Activated gamma-delta T cell treated with anti-CD3 and anti-CD28 coated beads, Interleukin-2, amount 50 U/mL, for 16 hours (primary cell): ENCODE measurements around the gene SEC23A.
A peak's percentile ranks its signal among the peaks of the same experiment; 100 is the strongest.
"Not testable (repeated sequence)": the region's sequence is repeated elsewhere in the genome, so short reads cannot be mapped to it uniquely, and the experiment has no call there.

Experiments
- DNase-seq: peaks from one replicate; pipeline ENCODE4 v3.0.0-alpha.2; 2020; ENCODE audit warnings: low read depth

Gene SEC23A

DNA sequence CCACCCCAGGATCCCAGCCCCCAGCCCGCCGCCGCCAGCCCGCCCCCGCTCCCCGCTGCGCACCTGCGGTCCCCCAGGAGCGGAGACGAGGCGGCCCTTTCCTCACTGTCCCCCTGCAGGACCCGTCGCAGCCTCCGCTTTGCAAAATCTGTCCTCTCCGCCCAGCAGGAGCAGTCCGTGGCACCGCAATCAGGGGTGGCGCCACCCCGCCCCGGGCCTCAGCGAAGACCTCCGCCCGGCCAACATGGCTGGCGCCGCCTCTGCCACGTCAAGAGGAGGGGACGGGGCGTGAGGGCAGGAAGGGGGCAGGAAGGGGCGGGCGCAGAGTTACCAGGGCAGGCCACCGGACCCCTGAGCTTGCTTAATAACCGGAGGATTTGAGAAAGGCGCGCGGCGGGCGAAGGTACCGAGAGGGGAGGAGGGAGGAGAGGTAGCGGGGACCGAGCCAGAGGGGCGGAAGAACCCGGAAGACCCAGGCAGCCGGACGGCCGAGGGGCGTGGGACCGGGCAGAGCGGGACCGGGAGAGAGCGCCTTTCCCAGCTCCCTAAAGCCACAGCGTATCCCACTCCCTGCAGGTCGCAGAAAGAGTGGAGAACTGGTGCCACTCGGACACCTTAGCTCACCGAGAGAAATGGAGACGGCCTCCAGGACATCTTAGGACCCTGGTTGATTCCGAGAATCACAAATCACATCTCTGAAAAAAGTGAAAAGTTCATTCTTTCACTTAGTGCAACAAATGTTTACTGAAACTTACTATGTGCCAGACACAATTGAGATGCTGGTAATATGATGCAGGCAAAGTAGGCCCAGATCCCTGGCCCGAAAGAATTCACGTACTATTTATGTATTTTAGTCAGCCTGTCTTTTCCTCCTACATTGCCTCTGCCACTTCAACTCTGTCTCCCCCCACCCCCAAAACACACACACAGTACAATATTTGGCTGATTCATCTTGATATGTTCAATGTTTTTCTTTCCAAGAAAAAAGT is at the start of gene SEC23A:
Gene SEC23A, minus strand, starts transcription at position 267 of the 989 bp plus-strand sequence. CDS start 7,117 bp downstream, outside the sequence.
- DNase-seq, result peak; percentile 71

DNA sequence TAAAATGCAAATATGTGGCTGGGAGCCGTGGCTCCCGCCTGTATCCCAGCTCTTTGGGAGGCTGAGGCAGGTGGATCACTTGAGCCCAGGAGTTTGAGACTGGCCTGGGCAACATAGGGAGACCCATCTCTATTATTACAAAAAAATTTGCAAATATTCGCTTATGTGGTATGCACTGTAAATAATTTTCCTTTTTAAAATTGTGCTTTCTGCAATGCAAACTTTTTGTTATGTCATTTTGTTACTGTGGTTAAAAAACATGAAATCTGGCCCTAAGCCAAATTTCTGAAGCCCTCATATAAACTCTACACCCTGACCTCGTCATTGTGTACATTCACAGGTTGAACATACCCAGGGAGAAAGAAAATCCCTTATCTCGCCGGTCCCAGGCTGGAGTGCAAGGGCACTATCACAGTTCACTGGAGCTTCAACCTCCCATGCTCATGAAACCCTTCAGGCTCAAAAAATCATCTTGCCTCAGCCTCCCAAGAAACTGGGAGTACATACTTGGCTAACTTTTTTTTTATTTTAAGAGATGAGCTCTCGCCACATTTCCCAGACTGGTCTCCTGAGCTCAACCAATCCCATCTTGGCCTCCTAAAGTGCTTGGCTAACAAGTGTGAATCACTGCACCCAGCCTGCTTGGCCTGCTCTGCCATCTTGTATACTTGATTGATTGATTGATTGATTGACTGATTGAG is 42.4 kb upstream of the SEC23A start:
- DNase-seq, result no peak

DNA sequence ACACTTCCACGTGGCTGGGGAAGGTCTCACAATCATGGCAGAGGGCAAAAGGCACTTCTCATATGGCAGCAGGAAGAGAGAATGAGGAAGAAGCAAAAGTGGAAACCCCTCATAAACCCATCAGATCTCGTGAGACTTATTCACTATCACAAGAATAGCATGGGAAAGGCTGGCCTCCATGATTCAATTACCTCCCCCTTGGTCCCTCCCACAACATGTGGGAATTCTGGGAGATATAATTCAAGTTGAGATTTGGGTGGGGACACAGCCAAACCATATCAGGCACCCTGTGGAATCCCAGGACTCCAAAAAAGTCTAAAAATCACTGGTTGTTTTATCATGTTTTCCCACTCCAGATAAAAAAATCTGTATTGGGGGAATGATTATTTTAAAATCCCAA is 40.2 kb upstream of the SEC23A start:
- DNase-seq, result not testable (repeated sequence)

- not testable (repeated sequence) for DNase-seq
Observed at GRCh38 chr14:39141623-39142022, 38.6 kb upstream of the SEC23A start.

- DNase-seq, result no peak
Observed at GRCh38 chr14:39140170-39140569, 37.1 kb upstream of the SEC23A start.

- no peak for DNase-seq
Observed at GRCh38 chr14:39138440-39138839, 35.4 kb upstream of the SEC23A start.

- DNase-seq, result not testable (repeated sequence)
Observed at GRCh38 chr14:39137835-39138234, 34.8 kb upstream of the SEC23A start.

- no peak for DNase-seq
Observed at GRCh38 chr14:39122330-39123138, 19.5 kb upstream of the SEC23A start.

- peak; percentile 92 for DNase-seq
Observed at GRCh38 chr14:39114073-39114838, 11.2 kb upstream of the SEC23A start, which contains the start of gene GEMIN2. Gene GEMIN2, plus strand, starts transcription at chr14:39114323. Its CDS starts 16 bp downstream, at chr14:39114339.

- DNase-seq, result no peak
Observed at GRCh38 chr14:39113685-39114072, 10.6 kb upstream of the SEC23A start.

- DNase-seq, result no peak
Observed at GRCh38 chr14:39109893-39110715, 7.1 kb upstream of the SEC23A start.

- DNase-seq, result no peak
Observed at GRCh38 chr14:39108791-39109190, 5.8 kb upstream of the SEC23A start.

- no peak for DNase-seq
Observed at GRCh38 chr14:39107591-39107996, 4.6 kb upstream of the SEC23A start.

DNA sequence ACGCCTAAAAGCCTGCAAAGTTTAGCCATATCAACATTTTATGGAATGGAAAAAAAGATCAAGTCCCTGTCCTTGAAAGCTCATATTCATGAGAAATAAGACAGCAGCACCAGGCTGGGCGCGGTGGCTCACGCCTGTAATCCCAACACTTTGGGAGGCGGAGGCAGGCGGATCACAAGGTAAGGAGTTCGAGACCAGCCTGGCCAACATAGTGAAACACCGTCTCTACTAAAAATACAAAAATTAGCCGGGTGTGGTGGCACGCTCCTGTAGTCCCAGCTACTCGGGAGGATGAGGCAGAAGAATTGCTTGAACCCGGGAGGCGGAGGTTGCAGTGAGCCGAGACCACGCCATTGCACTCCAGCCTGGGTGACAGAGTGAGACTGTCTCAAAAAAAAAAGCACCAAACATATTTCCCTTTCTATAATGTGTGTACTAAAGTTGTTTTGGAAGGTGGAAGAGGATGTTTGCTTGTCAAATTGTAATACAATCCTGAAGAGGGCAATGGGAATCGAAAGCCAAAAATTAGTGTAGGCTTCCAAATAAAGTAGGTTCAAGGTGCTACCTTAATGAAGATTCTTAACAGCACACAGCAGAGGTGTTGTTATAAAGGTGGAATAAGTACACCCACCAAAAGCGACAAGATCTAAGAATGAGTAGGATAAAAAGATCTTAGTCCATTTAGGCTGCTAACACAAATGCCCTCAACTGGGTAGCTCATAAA is 1.2 kb upstream of the SEC23A start:
- not testable (repeated sequence) for DNase-seq

DNA sequence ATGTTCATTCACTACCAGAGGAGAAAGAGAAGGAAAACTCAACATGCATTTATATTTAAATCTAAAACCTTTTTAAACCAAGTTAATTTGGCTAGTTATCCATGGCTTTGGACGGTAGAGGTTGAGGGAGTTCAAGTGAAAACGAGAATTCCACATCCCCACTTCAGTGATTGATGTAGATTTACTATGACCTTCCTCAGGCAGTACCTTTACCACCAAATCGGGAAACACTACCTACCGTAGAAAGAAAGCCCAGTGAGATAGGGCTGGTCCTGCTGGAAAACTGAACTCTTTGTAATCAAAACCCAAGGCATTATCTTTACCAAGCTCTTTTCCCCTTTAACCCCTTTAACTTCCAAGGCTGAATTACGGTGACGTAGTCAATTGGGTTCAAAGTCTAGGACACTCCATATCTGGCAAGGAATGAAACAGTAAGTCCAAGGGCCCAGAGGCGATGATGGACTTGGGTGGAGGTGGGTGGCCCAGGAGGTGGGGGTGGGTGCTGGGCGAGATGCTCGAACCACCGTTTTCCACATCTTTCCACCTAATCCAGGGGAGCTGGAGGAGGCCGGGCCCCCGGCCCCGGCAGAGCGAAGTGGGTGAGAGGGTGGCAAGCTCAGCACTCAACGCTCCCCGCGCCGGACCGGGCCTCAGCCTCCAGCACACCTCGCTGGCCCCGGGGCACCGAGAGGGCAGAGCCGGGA is 618 bp downstream of the SEC23A start:
- no peak for DNase-seq

DNA sequence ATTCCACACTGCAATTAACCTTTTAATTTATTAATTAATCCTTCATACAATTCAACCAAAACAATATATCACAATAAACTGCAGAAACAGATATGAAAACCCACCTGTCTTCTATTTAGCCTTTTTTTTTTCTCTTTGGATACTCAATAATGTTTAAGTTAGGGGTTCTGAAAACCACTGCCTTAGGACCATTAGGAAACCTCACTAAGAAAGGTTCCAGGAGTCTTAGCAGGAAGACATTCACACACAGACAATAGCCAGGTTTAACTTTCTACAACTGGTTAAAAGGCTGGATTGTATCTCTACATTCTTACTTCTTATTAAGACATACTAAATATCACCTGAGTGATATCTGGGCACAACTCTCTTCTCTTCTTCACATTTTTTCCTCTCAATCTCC is 3.3 kb downstream of the SEC23A start:
- DNase-seq, result no peak

GRCh38 chr14:39099215-39099614 is 3.8 kb downstream of the SEC23A start:
- not testable (repeated sequence) for DNase-seq

- DNase-seq, result no peak
Observed at GRCh38 chr14:39097159-39097558, 5.9 kb downstream of the SEC23A start.

GRCh38 chr14:39094515-39094914 is 8.5 kb downstream of the SEC23A start:
- DNase-seq, result no peak
